GM19452 (cell line): ENCODE measurements around the gene PTCSC3.

ENCODE experiments used
- ATAC-seq: cut with Tn5 transposase; IDR thresholded peaks from one replicate; pipeline ENCODE4 v1.9.1; 2021; ENCODE audit not compliant: unreplicated experiment

Gene PTCSC3

GRCh38 chr14:36176524-36176923 is at the start of gene PTCSC3:
Gene PTCSC3 (minus strand): TSS chr14:36176722.
- ATAC-seq = no peak

- ATAC-seq = no peak
These were observed 49.6 kb upstream of the PTCSC3 start for GRCh38 chr14:36226164-36226563.

GRCh38 chr14:36224176-36224575 is 47.7 kb upstream of the PTCSC3 start:
- no peak for ATAC-seq

GRCh38 chr14:36223558-36223957 is 47.0 kb upstream of the PTCSC3 start:
- no peak for ATAC-seq

GRCh38 chr14:36222952-36223468 is 46.5 kb upstream of the PTCSC3 start:
- no peak for ATAC-seq

- no peak for ATAC-seq
These were observed 45.8 kb upstream of the PTCSC3 start for GRCh38 chr14:36222337-36222736.

GRCh38 chr14:36221112-36221511 is 44.6 kb upstream of the PTCSC3 start:
- ATAC-seq = no peak

- ATAC-seq = no peak
These were observed 41.2 kb upstream of the PTCSC3 start for GRCh38 chr14:36217732-36218131.

GRCh38 chr14:36217027-36217426 is 40.5 kb upstream of the PTCSC3 start:
- no peak for ATAC-seq

- ATAC-seq = no peak
These were observed 38.7 kb upstream of the PTCSC3 start for GRCh38 chr14:36215217-36215598.

- ATAC-seq = no peak
These were observed 38.1 kb upstream of the PTCSC3 start for GRCh38 chr14:36214476-36215216.

- ATAC-seq = no peak
These were observed 36.5 kb upstream of the PTCSC3 start for GRCh38 chr14:36212987-36213386.

GRCh38 chr14:36212577-36212976 is 36.1 kb upstream of the PTCSC3 start:
- ATAC-seq = no peak

GRCh38 chr14:36208690-36209278 is 32.3 kb upstream of the PTCSC3 start:
- no peak for ATAC-seq

GRCh38 chr14:36207500-36207899 is 31.0 kb upstream of the PTCSC3 start:
- no peak for ATAC-seq

- ATAC-seq = no peak
These were observed 28.0 kb upstream of the PTCSC3 start for GRCh38 chr14:36204461-36205073.

GRCh38 chr14:36198378-36198777 is 21.9 kb upstream of the PTCSC3 start:
- ATAC-seq = no peak

- ATAC-seq = no peak
These were observed 18.1 kb upstream of the PTCSC3 start for GRCh38 chr14:36194663-36195062.

- no peak for ATAC-seq
These were observed 16.0 kb upstream of the PTCSC3 start for GRCh38 chr14:36192530-36192929.

GRCh38 chr14:36183402-36183801 is 6.9 kb upstream of the PTCSC3 start:
- ATAC-seq = no peak

- ATAC-seq = no peak
These were observed 4.9 kb upstream of the PTCSC3 start for GRCh38 chr14:36181417-36181816.

GRCh38 chr14:36177489-36177888 is 967 bp upstream of the PTCSC3 start:
- no peak for ATAC-seq
